ENCODE measurements around the gene PDIA6.
"Not testable (repeated sequence)": the region's sequence is repeated elsewhere in the genome, so short reads cannot be mapped to it uniquely, and the experiment has no call there.

Gene PDIA6

DNA sequence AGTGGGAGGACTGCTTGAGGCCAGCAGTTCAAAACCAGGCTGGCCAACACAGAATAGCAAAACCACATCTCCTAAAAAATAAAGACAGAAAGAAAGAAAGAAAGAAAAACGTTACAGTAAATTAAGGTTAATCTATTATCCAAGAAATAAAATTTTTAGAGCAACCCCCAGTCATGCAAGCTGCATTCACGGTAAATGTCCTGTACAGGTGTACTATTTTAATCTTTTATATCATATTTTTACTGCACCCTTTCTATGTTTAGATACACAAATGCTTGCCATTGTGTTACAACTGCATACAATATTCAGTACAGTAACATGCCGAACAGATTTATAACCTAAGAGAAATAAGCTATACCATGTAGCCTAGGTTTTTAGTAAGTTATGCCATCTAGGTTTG, 6.0 kb downstream of the PDIA6 start:
- Histone ChIP-seq H3K27ac (no peak overlapping the region), H3K4me3 (no peak overlapping the region)
- DNase-seq (ENCODE audit: low spot score), result no peak
- TF ChIP-seq, protein P1, sequence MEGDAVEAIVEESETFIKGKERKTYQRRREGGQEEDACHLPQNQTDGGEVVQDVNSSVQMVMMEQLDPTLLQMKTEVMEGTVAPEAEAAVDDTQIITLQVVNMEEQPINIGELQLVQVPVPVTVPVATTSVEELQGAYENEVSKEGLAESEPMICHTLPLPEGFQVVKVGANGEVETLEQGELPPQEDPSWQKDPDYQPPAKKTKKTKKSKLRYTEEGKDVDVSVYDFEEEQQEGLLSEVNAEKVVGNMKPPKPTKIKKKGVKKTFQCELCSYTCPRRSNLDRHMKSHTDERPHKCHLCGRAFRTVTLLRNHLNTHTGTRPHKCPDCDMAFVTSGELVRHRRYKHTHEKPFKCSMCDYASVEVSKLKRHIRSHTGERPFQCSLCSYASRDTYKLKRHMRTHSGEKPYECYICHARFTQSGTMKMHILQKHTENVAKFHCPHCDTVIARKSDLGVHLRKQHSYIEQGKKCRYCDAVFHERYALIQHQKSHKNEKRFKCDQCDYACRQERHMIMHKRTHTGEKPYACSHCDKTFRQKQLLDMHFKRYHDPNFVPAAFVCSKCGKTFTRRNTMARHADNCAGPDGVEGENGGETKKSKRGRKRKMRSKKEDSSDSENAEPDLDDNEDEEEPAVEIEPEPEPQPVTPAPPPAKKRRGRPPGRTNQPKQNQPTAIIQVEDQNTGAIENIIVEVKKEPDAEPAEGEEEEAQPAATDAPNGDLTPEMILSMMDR (IDR thresholded peaks at IDR 0.05), result no peak

DNA sequence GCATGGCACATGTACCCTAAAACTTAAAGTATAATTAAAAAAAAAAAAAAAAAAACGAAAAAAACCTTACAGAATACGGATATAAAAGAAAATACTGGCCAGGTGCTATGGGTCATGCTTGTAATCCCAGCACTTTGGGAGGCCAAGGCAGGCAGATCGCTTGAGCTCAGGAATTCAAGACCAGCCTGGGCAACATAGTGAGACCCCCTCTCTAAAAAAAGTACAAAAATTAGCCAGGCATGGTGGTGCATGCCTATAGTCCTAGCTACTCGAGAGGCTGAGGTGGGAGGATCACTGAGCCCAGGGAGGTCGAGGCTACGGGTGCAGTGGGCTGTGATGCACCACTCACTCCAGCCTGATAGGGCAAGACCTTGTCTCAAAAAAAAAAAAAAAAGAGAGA, 6.6 kb downstream of the PDIA6 start:
- not testable (repeated sequence) for H3K4me3 ChIP-seq; DNase-seq (ENCODE audit: low spot score); H3K27ac ChIP-seq

DNA sequence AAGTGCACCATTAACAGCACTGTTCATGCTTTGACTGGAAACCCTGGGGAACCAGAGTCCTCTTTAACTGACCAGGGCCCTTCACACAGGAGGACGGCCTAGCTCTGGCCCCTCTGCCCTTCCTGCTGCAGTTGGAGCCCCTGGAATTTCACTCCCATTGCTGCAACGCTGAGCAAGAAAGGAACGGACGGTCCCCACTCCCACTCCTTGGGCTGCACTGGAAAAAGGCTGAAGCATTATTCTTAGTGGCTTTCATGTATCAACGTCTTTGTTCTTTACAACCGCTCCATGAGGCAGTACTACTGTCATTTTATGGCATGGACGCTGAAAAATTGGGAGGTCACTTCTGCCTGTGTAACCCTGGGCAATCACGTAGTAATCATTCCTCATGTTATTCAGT, 9.9 kb downstream of the PDIA6 start:
- Histone ChIP-seq H3K4me3 (no peak overlapping the region), H3K27ac (no peak overlapping the region)
- TF ChIP-seq, protein P1 (IDR thresholded peaks at IDR 0.05), result no peak
- DNase-seq (ENCODE audit: low spot score), result no peak

DNA sequence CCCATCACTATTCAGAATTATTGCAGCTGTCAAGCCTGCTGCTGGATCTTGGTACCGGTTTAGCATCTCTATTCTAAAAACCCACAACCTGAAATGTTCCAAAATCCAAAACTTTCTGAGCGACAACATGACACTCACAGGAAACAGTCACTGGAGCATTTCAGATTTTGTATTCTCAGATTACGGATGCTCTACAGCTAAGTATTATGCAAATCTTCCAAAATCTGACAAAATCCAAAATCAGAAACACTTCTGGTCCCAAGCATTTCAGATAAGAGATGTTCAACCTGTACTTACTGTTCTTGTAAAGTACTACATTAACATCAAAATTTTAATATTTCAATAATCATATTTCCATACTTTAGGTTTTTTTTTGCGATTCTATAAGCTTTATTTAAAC, 12.4 kb downstream of the PDIA6 start:
- Histone ChIP-seq H3K4me3 (no peak overlapping the region), H3K27ac (no peak overlapping the region)
- TF ChIP-seq, protein P1 (IDR thresholded peaks at IDR 0.05), result no peak
- DNase-seq (ENCODE audit: low spot score), result no peak

DNA sequence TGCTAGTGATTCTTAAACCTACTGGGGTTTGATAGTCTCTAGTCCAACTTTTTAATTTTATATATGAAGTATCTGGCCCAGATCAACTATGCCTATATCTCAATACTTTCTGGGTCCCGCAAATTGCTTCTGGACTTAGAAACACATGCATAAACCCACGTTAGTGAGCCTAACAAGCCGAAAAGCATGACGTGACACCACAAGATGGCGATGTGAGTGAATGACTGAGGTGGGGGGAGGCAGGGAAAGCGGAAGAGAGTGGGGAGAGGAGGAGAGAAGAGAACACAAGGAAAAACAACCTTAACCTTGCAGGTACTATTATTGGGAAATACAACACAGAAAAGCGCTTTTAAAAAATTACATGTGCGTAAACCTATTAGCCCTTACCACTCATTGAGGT, 13.8 kb downstream of the PDIA6 start:
- no peak overlapping the region for H3K4me3 ChIP-seq
- TF ChIP-seq, protein P1 (IDR thresholded peaks at IDR 0.05), result no peak
- DNase-seq (ENCODE audit: low spot score), result no peak
- no peak overlapping the region for H3K27ac ChIP-seq

DNA sequence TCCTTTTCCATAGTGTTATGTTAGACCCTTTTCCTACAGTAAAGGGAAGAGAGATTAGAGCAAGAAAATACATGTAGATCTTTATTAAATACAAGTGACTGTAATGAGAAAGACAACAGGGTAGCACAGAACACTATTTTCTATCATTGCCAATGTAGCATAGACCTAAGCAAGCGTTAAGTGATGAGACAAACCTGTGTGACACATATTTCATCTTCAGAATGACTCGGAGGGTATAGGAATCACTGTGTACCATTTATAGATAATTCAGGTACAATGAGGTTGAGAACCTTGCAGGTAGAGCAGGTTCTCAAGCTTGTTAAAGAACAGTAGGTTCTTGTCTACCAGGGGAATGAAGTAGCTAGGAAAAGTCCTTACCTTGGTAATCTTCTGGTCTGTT, 15.9 kb downstream of the PDIA6 start:
- H3K27ac ChIP-seq, result no peak overlapping the region
- DNase-seq (ENCODE audit: low spot score), result no peak
- H3K4me3 ChIP-seq, result no peak overlapping the region
- TF ChIP-seq, protein P1 (IDR thresholded peaks at IDR 0.05), result no peak

DNA sequence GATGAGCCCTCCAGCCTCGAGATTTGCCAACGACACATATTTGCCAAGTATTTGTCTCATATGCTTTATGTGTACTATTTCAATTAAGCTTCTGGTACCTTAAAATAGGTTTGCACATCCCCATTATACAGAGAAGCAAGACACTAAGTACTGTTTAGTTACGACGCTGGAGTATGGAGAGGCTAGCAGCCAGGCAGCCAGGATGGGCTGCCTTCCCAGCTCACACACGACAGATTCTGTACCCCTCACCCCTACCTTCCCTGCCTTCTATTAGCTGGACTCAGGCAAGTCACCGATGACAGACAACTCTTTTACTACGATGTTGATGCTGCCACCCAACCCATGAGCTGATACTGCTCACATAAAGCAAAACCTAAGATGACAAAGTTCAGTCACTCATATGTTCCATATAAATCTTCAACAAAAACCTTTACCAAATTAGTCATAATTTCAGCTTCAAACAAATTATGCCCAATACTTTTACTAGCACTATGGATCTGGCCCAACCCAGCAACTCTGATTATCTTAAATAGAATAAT, 17.0 kb downstream of the PDIA6 start:
- TF ChIP-seq, protein P1 (IDR thresholded peaks at IDR 0.05), result no peak
- H3K4me3 ChIP-seq, result no peak overlapping the region
- DNase-seq (ENCODE audit: low spot score), result no peak
- no peak overlapping the region for H3K27ac ChIP-seq

DNA sequence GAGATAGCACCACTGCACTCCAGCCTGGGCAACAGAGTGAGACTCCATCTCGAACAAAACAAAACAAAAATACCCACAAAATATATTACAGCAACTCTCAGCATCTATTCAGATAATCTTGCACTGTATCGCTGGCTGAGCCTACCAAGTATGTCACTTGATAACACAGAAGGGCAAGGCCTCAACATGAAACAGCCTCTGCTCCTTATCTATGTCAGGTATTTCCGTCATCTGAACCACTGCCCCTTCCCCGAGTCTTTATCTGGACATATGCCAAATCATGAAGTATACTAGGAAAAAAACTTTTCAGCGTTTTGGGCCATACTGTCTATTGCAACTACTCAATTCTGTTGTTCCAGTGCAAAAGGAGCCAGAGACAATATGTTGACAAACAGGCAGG, 17.7 kb downstream of the PDIA6 start:
- DNase-seq (ENCODE audit: low spot score), result no peak
- TF ChIP-seq, protein P1 (IDR thresholded peaks at IDR 0.05), result no peak
- Histone ChIP-seq H3K27ac (no peak overlapping the region), H3K4me3 (no peak overlapping the region)

All from coronary artery (tissue), 2 donors.